Left colon (tissue), 2 donors: ENCODE results near the gene PKNOX2. TPM values are rescaled to one million over a fixed set of nuclear protein-coding genes. Genes with fewer than 3 reads are reported as not detected.

Experiments used
- ATAC-seq: fragments of 200-7000 bp; cut with Tn5 transposase; one replicate; pipeline ENCODE4 v1.9.1; 2020; ENCODE audit warnings: mild to moderate bottlenecking, moderate library complexity
- DNase-seq, 2 donors: peaks; one replicate each; pipeline ENCODE4 v3.0.0-alpha.2; 2020
- intact Hi-C, 2 donors: fragments of 100-400 bp; cut with DNase I in 1 of 2; cut with micrococcal nuclease in 1 of 2; formaldehyde crosslinking; loops; one replicate each; pipeline versions ENCODE4 v1.11.2 to v1.14.0; 2022; cut with DNase I, micrococcal nuclease
- total RNA-seq, 2 donors: library from RNA; stranded (reverse); fragmentation: NEBNext Ultra II Directional; extraction: Animal tissue kit (Norgen Biotek cat#: 25700); gene quantifications; one replicate each; pipeline ENCODE4 v1.2.1, GENCODE V29; 2021
- donor health status: DM: no; HTN: no; CAD: no.
- donor health status: DM: yes; HTN: yes; CAD: no.

Gene PKNOX2
- total RNA-seq, 2 donors from 2014 or later = 0.49 to 1.5 TPM

GRCh38 chr11:125351033-125351867, 186.7 kb downstream of the PKNOX2 start:
- intact Hi-C loops = no loop called here
- DNase-seq (no peak), ATAC-seq (no peak)

DNA sequence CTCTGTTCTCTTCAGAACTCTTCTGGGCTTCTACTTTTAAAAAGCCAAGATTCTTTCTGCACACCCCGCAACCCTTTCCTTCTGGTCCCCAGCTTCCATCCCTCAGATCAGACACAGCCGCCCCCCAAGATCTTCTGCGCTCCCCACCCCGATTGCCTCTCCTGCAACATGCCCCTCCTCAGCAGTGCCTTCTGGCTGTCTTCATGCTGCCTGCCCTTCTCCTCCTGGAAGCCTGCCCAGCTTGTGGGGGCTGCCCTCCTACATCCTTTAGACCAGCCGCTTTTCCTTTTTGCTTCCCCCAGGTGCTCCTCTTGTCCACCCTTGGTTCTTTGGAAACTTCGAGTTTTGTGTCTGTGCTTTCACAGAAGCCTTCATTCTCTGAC, 187.3 kb downstream of the PKNOX2 start:
- ATAC-seq = no peak
- intact Hi-C loops = no loop called here
- DNase-seq = no peak

- intact Hi-C loops = no loop called here
- ATAC-seq (no peak), DNase-seq (no peak)
Observed at GRCh38 chr11:125356797-125357196, 192.2 kb downstream of the PKNOX2 start.

GRCh38 chr11:125357551-125357950, 193.0 kb downstream of the PKNOX2 start:
- ATAC-seq = no peak
- no peak for DNase-seq
- intact Hi-C loops = no loop called here

GRCh38 chr11:125358254-125358840, 193.8 kb downstream of the PKNOX2 start:
- no peak for DNase-seq
- intact Hi-C loops = no loop called here

DNA sequence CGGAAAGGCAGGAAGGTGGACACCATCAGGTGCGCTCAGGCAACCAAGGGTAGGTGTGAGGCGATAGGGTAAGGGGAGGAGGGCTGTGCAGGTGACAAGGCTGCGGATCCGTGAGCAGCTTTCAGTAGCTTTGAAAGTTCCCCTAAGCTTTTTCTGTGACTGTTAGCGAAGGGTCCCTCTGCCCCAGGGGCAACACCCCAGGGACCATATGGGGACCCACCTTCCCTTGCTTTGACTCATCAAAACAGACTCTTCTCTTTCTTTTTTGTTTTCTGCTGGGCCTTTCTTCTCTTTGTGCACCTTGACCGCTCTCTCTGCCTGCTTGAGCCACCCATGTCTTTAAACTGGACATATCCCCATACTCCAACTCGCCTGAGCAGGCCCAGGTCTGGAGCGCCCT, 194.6 kb downstream of the PKNOX2 start:
- ATAC-seq (no peak), DNase-seq (no peak)
- intact Hi-C loops = no loop called here

More at GRCh38 chr11:125358254-125358840, 193.8 kb downstream of the PKNOX2 start:
- ATAC-seq = no peak

- intact Hi-C loops = no loop called here
- no peak for DNase-seq
- no peak for ATAC-seq
Observed at GRCh38 chr11:125360066-125360465, 195.5 kb downstream of the PKNOX2 start.

GRCh38 chr11:125364121-125364826, 199.7 kb downstream of the PKNOX2 start:
- no peak for DNase-seq
- ATAC-seq = no peak
- intact Hi-C loops = no loop called here

DNA sequence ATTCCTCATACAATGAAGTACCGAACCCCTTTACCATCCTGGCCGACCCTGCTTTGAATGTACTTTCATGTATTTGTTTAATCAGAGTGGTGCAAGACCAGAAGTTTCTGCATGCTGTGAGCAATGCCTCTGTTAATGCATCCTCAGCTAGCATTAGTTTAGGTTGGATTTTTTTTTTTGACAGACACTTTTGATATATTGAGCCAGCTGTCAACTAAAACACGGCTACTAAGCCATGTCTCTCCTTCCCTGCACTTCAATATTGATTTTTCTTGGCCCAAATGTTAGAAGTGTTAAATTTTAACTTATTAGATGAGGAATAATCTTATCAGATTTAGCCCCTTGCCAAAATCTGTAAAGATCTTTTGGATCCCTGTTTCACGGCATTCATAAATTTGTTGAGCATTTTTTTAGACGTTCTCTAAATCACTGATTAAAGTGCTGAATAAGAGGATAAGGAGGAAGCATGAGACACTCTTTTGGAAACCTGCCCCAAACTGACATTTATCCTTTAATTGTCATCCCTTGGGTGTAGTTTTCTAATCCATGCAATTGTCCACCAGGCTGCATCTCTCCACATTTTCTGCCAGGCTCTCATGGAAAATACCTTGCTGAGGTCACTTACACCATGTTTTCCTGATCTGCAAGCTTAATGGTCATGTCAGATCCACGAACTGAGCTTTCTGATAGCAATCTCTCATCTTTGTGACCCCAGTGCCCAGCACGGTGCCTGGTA, 200.8 kb downstream of the PKNOX2 start:
- ATAC-seq = no peak
- intact Hi-C loops = no loop called here
- DNase-seq = no peak

GRCh38 chr11:125367710-125368109, 203.2 kb downstream of the PKNOX2 start:
- DNase-seq (no peak), ATAC-seq (no peak)
- intact Hi-C loops = no loop called here

- DNase-seq (no peak), ATAC-seq (no peak)
- intact Hi-C loops = no loop called here
Observed at GRCh38 chr11:125368757-125369156, 204.2 kb downstream of the PKNOX2 start.

DNA sequence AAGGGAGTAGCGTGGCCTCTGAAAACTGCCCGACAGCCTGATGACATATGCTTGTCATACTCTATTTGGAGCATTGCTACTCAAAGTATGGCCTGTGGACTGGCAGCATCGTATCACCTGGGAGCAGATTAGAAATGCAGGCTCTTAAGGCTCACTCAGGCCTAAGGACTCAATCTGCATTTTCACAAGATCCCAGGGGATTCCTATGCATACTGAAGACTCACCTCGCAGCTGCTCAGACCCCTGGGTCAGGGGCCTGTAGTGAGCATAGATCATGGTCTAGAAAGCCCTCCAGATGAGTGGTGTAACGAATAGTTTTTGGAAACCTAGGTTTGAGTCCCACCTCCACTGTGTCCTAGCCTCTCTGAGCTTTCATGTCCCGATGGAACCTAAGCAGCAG, 205.3 kb downstream of the PKNOX2 start:
- no peak for ATAC-seq
- intact Hi-C loops = no loop called here
- DNase-seq = no peak

- intact Hi-C loops = no loop called here
- no peak for DNase-seq
Observed at GRCh38 chr11:125370561-125371389, 206.2 kb downstream of the PKNOX2 start.

GRCh38 chr11:125371431-125371935, 206.9 kb downstream of the PKNOX2 start:
- no peak for DNase-seq
- ATAC-seq = no peak
- intact Hi-C loops = no loop called here

More at GRCh38 chr11:125370561-125371389, 206.2 kb downstream of the PKNOX2 start:
- ATAC-seq = no peak

DNA sequence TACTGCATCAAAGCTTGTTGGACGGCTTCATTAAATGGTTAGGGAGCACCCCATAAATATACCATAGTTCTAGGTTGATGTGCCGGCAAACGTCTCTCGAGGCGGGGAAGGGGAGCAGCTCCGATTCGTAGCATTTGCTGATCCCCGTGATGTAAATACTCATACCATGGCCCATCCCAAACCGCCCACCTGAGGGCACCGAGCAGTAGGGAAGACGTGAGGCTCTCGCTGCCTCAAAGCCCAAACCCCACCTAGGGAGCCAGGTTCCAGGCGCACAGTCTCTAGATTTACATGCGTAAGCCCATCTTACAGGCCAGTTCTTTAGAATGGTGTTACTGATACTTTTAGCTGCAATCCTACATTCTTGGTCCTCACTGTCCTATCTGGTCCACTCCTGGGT, 207.5 kb downstream of the PKNOX2 start:
- DNase-seq (no peak), ATAC-seq (no peak)
- intact Hi-C loops = no loop called here

DNA sequence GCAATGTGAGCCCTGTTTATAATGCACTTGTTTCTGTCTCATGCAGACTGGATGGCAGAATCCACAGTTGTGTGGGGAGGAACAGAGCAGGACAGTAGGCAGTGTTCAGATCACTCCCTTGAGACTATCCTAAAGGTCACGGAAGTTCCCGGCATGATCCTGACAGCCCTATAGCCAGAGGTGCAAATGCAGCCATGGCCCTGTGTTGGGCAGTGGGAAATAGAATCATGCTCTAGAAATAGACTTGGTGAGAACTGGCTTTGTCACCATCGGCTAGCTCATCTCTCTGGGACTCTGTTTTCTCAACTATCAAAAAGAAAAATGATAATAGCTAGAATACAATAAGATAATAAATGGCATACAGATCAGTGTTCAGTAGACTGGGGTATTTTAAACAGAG, 208.4 kb downstream of the PKNOX2 start:
- no peak for DNase-seq
- intact Hi-C loops = no loop called here
- no peak for ATAC-seq

DNA sequence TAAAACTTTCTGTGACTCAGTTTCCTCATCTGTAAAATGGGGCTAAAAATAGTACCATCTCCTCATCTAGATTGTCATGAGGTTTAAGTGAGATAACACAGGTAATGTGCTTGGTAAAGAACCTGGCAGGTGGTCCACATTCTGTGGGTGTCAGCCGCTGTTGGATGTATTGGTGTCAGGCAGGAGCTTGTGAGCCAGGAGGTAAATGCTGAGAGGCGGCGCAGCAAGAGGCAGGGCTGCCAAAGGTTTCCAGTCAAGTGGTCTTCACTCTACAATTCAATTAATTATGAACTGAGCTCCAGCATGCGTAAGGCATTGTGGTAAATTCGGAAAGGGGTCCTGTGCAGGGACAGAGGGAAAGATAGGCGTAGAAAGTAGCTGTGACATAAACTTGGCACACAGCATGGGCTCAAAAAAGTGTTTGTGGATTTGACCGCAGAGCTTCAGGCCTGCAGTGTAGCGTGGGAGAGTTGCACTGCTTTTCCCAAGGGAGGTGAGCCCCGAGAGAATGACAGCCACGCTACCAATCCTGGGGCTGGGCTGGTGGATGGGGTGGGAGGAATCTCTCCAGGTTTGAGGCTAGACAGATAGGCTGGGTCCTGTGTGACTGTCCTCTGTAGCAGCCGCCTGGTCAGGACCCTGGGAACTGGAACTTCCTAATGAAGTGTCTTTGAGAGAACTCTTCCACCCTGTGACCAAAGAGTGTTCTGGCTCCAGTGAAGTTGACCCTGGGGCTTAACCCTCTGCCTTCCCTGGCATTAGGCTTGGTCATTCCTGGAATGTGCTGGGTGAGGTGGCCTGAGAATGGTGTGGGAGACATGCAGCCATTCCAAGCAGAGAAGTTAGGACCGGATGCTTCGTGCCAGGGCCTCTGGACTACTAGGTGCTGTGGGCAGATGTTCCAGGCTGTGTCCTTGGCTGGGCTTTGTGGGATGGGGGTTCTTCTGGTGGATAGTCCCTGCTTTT, 209.2 kb downstream of the PKNOX2 start:
- ATAC-seq (no peak), DNase-seq (no peak)
- intact Hi-C loops = no loop called here
